Upper lobe of right lung (tissue), 1 donor: ENCODE measurements around the gene BCOR. TPM values are rescaled to one million over a fixed set of nuclear protein-coding genes. Genes with fewer than 3 reads are reported as not detected.

Experiments used
- ATAC-seq: fragments of 200-7000 bp; cut with Tn5 transposase; one replicate; pipeline ENCODE4 v1.9.1; 2020; ENCODE audit warnings: mild to moderate bottlenecking, moderate library complexity
- DNase-seq: peaks from one replicate; pipeline ENCODE4 v3.0.0-alpha.2; 2020
- H3K27ac ChIP-seq: fragments of 200-600 bp; one replicate; pipeline ENCODE4 v1.8.0; 2022
- H3K27me3 ChIP-seq: fragments of 200-600 bp; one replicate; pipeline ENCODE4 v1.8.0; 2022; ENCODE audit warnings: mild to moderate bottlenecking
- H3K36me3 ChIP-seq: fragments of 200-600 bp; one replicate; pipeline ENCODE4 v1.8.0; 2022
- H3K4me1 ChIP-seq: fragments of 200-600 bp; one replicate; pipeline ENCODE4 v1.8.0; 2022
- H3K4me3 ChIP-seq: fragments of 200-600 bp; one replicate; pipeline ENCODE4 v1.8.0; 2022; ENCODE audit warnings: mild to moderate bottlenecking
- H3K9me3 ChIP-seq: fragments of 200-600 bp; one replicate; pipeline ENCODE4 v1.8.0; 2022
- CTCF ChIP-seq: fragments of 200-600 bp; IDR thresholded peaks from one replicate; pipeline ENCODE4 v1.8.0; 2022; ENCODE audit warnings: antibody characterized with exemption
- intact Hi-C: fragments of 100-400 bp; cut with DNase I; formaldehyde crosslinking; loops from one replicate; pipeline ENCODE4 v1.11.0; 2022
- total RNA-seq: library from RNA; stranded (reverse); fragmentation: NEBNext Ultra II Directional; extraction: Animal tissue kit (Norgen Biotek cat#: 25700); gene quantifications from one replicate; pipeline ENCODE4 v1.2.1, GENCODE V29; 2021
- donor health status: DM: no; HTN: yes; CAD: no; lungs with severe emphysema.

BCOR gene
- total RNA-seq, 1 donor from 2014 or later = 26.1 TPM

- Histone ChIP-seq H3K9me3 (no peaks in the 10 kb centered on the region), H3K27ac (peak overlapping the region; percentile 74), H3K4me1 (peaks cover 12% of the 10 kb centered on the region), H3K4me3 (peak overlapping the region; percentile 55), H3K36me3 (no peaks in the 10 kb centered on the region), H3K27me3 (no peaks in the 10 kb centered on the region)
- intact Hi-C loops = loop anchor here (10.0 kb wide), 1 partner anchor 47 kb away; no protein-coding TSS in a partner anchor
- ATAC-seq (peak; percentile 46), DNase-seq (peak; percentile 84)
- no peak for TF ChIP-seq CTCF
Measured at GRCh38 chrX:40107291-40108161, 9.8 kb upstream of the BCOR start.

- no peak for DNase-seq
- Histone ChIP-seq H3K4me3 (peak overlapping the region; percentile 55), H3K9me3 (no peaks in the 10 kb centered on the region), H3K27ac (peak overlapping the region; percentile 77), H3K4me1 (peaks cover 12% of the 10 kb centered on the region), H3K27me3 (no peaks in the 10 kb centered on the region), H3K36me3 (no peaks in the 10 kb centered on the region)
- intact Hi-C loops = loop anchor here (10.0 kb wide), 1 partner anchor 48 kb away; no protein-coding TSS in a partner anchor
- ATAC-seq = no peak
- TF ChIP-seq CTCF = no peak
Measured at GRCh38 chrX:40106676-40107290, 9.0 kb upstream of the BCOR start.

- no peaks in the 10 kb centered on the region for H3K9me3 ChIP-seq
- ATAC-seq (peak; percentile 45), DNase-seq (peak; percentile 88)
- intact Hi-C loops = loop anchor here (10.0 kb wide), 1 partner anchor 49 kb away; no protein-coding TSS in a partner anchor
- TF ChIP-seq CTCF = no peak
- H3K4me3 ChIP-seq = peak overlapping the region; percentile 55
- no peaks in the 10 kb centered on the region for H3K36me3 ChIP-seq
- peaks cover 12% of the 10 kb centered on the region for H3K4me1 ChIP-seq
- H3K27ac ChIP-seq = peak overlapping the region; percentile 77
- no peaks in the 10 kb centered on the region for H3K27me3 ChIP-seq
Measured at GRCh38 chrX:40105835-40106675, 8.3 kb upstream of the BCOR start.

GRCh38 chrX:40104985-40105834, 7.5 kb upstream of the BCOR start:
- peak overlapping the region; percentile 55 for H3K4me3 ChIP-seq
- peaks cover 12% of the 10 kb centered on the region for H3K4me1 ChIP-seq
- DNase-seq (peak; percentile 79), ATAC-seq (peak; percentile 59)
- no peaks in the 10 kb centered on the region for H3K36me3 ChIP-seq
- H3K27ac ChIP-seq = peak overlapping the region; percentile 77
- no peak for TF ChIP-seq CTCF
- intact Hi-C loops = loop anchor here (10.0 kb wide), 1 partner anchor 50 kb away; no protein-coding TSS in a partner anchor
- no peaks in the 10 kb centered on the region for H3K27me3 ChIP-seq
- no peaks in the 10 kb centered on the region for H3K9me3 ChIP-seq

- no peak for TF ChIP-seq CTCF
- Histone ChIP-seq H3K9me3 (no peaks in the 10 kb centered on the region), H3K27ac (peak overlapping the region; percentile 77), H3K36me3 (no peaks in the 10 kb centered on the region), H3K4me1 (peaks cover 16% of the 10 kb centered on the region), H3K27me3 (no peaks in the 10 kb centered on the region), H3K4me3 (peak overlapping the region; percentile 55)
- intact Hi-C loops = loop anchor here (10.0 kb wide), 1 partner anchor 50 kb away; no protein-coding TSS in a partner anchor
- DNase-seq (peak; percentile 76), ATAC-seq (peak; percentile 20)
Measured at GRCh38 chrX:40104630-40104984, 6.8 kb upstream of the BCOR start.
